HG03439 (cell line): ENCODE measurements around the gene TSPO2.

Source experiments
- ATAC-seq: cut with Tn5 transposase; IDR thresholded peaks from one replicate; pipeline ENCODE4 v1.9.1; 2021; ENCODE audit warnings: mild to moderate bottlenecking, moderate library complexity; ENCODE audit not compliant: unreplicated experiment

Gene TSPO2

DNA sequence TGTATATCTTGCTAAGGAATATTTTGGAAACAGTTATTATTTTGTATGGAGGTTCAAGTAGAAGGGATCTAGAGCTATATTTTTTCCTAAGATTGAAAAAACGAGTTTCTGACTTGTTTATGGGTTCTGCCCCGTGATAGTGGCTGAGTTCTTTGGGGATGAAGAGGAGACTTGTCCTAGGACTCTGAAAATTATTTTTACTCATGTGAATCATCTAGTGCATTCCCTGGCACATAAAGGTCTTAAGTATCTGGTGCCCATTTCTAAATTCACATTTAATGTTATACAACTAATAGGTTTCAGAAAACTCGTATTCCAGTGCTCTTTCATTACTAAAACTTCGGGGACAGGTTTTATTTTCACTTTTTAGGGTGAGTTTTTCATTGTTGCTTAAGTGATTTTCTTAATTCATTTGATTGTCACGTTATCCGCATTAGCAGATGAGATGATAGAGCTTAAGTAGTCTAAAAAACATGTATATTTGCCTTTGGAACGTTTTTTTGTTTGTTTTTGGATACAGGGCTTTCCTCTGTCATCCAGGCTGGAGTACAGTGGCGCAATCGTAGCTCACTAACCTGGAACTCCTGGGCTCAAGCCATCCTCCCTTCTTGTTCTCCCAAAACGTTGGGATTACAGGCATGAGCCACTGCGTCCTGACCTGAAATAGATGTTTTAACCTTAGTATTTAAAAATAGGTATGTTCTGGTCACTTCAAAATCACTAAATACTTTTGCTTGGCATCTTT lies 32.6 kb downstream of the TSPO2 start:
- no peak for ATAC-seq

DNA sequence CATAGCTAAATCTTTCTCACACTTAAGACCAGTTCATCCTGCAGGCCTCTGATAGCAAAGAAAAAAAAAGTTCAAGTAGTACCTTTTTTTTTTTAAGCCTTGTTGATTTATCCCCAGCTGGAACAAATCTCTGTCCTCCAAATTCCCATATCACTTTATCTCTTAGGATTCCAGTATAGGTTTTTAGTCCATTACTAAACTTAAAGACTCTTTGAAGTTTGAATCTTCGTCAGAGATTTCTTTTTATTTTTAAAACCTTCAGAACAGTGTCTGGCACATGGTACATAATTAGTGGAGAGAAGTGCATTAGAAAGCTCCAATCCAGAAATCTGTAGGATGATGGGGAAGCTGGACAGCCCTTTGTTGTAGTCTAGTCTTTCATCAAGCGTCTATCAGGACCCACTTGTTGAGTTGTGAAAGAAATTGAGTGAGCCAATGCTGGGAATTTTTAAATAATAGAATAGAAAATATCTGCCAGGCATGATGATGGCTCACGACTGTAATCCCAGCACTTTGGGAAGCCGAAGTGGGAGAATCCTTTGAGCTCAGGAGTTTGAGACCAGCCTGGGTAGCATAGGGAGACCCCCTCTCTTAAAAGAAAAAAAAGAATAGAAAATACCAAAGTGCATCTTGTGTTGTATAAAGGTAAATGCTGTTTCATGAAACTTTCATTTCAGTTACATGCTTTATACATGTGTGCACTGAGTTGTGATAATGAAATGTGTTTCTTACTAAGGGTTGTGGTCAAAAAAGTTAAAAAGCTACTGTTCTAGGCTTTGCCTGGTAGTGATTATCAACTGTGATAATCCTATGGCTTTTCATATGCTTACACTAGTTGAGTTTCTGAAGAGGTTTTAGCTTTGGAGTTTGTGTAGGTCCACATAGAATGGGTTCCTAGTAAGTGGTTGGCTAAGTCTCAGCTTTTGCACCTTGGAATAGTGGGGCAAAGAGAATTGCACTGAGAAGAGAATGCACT lies 33.7 kb downstream of the TSPO2 start:
- no peak for ATAC-seq

DNA sequence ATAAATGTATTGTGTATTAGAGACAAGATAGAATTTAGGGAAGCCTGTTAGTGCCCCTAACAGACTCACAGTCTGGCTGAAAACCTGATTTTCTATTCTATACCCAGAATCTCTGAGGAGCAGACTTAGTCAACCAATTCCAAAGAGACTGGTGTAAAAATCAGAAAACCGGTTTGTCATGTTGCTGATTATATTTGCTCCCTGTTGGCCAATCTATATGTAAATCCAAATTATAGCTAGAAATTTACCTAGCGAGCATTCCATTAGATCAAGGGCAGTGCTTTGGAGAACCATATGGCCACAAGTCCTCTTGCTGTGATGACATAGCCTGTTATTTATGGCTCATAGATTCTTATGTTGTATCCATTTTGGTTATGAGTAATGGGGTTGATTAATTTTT lies 35.3 kb downstream of the TSPO2 start:
- no peak for ATAC-seq

DNA sequence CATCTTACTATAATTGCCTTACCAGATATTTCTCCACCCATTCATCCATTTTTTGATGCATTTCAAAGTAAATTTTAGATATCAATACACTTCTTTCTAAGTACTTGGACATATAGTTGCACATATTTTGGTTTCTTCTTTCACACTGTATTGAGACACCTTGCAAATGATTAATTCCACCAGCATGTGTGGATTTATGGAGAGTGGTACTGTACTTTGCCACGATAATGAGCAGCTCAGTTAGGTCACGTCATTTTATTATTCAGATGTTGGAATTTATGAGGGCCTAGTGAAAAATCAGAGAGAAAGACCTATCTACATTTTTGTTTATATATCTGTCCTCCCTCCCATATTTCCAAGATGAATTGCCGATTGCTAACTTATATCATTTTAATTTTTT lies 35.8 kb downstream of the TSPO2 start:
- no peak for ATAC-seq

DNA sequence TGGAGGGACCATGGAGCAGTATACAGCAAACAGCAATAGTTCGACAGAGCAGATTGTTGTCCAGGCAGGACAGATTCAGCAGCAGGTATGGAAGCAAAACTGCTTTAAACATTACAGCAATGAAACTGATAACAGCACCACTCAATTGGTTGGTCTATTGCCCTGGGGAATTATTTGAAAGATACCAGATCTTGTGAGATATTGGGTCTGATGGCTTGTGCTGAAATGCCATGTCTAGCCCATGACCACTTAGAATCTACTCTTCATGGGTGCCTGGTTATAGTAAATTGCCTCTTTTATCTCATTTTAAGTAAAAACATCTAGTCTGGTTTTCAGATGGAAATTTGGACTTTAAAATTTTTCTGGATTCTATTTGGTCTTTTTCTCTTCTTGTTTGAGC lies 36.8 kb downstream of the TSPO2 start:
- ATAC-seq = no peak

DNA sequence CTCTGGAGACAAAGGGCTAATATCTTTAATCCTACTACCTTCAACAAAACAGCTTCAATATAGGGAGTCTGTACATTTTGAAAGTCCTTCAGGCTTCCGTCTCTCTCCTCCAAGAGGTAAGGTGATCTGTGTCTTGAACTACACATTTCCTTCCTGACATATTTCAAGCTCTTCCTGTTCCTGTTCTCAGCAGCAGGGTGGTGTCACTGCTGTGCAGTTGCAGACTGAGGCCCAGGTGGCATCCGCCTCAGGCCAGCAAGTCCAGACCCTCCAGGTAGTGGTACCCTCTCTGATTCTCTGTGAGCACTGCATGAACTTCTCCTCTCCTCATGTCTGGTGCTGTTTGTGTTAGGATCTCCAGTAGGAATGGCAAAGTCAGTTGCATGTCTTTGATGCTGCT lies 38.4 kb downstream of the TSPO2 start:
- ATAC-seq = no peak

DNA sequence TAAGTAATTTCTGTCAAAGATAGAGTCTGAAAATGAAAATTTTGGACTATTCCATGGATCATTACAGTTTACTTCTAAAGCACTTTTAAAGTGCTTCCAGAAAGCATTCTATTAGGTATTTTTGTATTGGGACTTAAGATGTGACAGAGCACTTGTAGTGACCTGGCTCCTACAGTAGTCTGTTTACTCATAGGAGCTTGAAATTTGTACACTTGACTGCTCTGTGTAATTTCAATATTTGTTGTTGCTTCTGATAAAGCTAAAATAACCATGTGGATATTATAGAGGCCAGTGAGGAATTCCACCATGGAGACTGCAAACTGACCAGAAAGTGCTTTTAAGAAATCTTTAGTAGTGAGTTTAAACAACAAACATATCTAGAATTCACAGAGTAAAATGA lies 40.8 kb downstream of the TSPO2 start:
- no peak for ATAC-seq

DNA sequence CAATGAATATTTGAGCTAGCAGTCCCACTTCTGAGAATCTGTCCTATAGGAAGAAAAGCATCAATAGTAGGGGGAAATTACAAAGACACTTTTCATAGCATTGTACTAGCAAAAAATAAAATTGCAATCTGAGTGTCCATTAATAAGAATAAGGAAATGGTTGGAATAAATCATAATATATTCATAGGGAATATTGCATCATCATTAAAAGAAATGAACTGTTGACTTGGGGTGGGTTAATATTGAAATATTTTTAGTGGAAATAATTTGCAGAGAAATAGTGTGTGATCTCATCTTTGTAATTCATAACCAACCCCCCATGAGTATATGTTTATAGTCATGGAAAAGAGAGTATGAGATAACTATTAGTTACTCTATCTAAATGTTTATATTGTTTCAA lies 42.9 kb downstream of the TSPO2 start:
- ATAC-seq = no peak

DNA sequence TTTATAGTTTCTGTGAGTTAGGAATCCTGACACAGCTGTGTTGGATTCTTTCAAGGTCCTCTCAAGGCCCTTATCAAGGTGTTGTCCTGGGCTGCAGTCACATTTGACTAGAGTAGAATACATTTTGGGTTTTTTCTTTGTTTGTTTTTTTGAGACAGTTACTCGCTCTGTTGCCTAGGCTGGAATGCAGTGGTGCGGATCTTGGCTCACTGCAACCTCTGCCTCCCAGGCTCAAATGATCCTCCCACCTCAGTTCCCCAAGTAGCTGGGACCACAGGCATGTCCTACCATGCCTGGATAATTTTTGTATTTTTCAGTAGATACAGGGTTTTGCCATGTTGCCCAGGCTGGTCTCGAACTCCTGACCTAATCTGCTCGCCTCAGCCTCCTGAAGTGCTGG lies 46.2 kb downstream of the TSPO2 start:
- no peak for ATAC-seq

DNA sequence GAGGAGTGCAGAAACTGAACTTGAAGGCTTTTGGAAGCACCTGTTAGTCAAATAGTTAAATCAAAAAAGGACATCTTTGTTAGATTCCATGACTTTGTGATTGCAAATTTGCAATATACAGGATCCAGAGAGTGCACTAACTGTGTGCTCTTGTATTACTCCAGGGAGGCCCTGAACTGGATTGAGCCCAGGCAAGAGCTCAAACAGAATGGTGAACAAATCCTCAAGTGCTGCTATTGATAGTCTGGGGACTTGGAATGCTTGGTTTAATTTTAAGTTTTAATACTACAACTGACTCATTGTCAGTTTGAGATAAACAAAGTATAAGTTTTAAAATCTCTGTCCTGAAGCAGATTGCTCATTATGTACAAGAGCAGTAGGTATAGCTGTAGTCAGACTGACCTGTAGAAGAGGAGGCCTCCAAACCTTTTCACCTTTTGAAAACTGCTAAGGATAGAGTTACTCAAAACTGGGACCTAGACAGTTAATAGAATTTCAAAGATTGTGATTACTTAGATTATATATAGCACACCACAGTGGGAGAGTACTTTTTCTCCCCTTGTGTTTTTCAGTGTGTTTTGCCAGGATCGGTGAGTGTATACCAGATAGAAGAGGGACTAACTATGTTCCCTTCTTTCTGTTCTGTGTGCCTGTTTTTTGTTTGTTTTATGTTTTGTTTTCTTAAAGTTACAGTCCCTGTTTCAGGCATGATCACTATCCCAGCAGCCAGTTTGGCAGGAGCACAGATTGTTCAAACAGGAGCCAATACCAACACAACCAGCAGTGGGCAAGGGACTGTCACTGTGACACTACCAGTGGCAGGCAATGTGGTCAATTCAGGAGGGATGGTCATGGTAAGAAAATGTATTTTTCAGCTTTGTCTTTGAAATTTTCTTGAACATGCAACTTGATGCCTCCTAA lies 48.8 kb downstream of the TSPO2 start:
- no peak for ATAC-seq

DNA sequence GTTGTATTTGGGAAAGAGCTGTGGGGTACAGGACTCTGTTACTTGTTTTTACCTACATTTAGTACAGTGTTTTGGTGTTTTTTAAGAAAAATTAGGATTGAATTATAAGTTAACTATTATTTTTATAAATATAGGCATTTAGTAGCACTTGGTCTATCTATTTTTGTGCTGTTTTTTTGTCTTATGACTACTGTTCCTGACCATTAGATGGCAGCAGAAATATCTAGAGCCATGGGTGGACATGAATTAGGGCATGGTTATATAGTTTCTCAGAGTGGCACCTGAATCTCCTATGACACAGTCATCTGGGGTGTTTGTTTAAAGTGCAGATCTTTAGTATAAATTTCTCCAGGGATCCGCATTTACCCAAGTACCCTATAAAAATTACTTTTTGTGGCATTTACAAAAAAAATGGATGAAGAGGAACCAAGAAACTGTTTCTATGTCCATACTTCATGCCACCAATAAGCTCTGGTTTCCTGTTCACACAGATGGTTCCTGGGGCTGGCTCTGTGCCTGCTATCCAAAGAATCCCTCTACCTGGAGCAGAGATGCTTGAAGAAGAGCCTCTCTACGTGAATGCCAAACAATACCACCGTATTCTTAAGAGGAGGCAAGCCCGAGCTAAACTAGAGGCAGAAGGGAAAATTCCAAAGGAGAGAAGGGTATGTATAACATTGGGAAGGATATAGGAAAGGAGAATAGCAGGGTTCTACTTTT lies 50.3 kb downstream of the TSPO2 start:
- ATAC-seq = no peak

DNA sequence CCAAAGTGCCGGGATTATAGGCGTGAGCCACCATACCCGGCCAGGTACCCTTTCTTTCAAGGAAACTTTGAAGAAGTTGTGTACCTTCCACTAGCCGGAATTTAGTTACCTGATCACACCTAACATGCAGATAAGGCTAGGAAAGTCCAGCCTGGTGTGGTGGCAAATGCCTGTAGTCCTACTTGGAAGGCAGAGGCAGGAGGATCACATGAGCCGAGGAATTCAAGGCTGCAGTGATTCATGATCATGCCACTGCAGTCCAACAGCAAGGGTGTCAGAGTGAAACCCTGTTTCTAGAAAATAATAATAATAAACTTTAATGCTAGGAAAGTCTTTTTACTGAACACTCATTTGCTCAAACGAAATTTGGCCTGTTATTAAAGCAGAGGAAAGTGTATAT lies 51.5 kb downstream of the TSPO2 start:
- ATAC-seq = no peak
